HG03175 (cell line): ENCODE data around the gene NUCB1.
A peak's percentile ranks its signal among the peaks of the same experiment; 100 is the strongest.
"Not testable (repeated sequence)": the region's sequence is repeated elsewhere in the genome, so short reads cannot be mapped to it uniquely, and the experiment has no call there.

Experiments used
- ATAC-seq: cut with Tn5 transposase; IDR thresholded peaks from one replicate; pipeline ENCODE4 v1.9.1; 2021; ENCODE audit warnings: mild to moderate bottlenecking, moderate library complexity; ENCODE audit not compliant: unreplicated experiment

The NUCB1 gene

DNA sequence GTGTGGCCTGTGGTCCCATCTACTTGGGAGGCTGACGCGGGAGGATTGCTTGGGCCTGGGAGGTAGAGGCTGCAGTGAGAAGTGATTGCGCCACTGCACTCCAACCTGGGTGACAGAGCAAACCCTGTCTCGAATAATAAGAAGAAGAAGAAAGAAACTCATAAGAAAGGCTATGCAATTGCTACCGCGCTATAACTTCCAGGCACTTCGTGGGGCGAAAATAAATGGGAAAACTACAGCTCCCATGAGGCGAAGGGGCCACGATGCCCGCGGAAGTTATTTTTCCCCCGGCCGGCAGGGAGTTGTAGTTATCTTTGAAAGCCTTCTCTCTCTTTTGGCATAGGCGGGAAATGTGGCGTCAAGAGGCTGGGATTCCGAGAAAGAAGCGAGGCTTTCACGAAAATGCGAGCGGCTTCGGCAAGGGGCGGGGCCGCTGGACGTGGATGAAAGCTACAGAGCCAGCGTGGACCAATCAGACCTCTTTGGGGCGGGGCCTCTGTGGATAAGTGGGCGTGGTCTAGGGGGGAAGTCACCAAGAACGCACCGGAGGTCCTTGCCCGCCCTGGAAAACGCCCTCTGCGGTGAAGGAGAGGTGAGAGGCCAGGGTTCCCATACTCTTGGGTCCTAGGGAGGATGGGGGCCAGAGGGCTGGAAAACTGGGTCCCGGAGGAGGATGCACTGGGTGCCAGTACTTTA, at the start of gene NUCB1:
TSS of gene NUCB1 (plus strand) at position 532 of the 696 bp plus-strand sequence. CDS start 485 bp downstream, outside the sequence.
- ATAC-seq: peak; percentile 90

DNA sequence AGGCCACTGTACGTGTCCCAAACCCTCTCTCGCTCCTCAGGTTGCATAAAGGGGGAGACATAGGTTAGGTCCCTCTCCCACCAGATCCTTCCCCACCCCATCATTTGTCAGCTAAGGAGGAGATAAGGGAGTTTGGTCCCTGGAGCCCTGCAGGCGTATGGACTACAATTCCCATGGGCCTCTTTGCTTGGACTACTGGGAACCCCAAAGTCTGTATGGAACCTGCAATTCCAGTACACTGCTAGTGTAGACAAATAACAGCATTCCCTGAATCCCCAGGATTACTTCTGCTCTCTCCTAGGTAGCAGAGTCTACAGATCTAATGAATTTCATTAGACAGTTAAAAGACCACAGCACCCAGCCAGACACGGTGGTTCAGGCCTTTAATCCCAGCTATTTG, 47.8 kb upstream of the NUCB1 start:
- ATAC-seq: no peak

DNA sequence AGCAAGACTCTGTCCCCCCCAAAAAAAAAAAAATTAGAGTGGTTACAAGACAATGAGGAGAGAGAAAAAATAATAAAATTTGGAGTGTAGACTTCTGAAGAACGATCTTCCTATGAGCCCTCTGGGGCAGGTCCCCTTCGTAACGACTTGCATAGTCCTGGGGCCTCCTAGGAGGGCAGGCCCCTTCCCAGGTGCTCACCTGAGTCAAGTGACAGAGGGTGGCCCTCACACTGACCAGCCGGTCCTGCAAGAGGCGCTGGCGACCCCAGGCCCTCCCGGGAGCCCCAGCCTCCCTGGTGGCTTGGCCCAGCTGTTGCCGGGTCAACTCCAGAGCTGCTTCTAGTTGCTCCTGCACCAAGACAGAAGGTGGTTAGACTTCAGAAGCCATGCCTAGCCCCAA, 46.6 kb upstream of the NUCB1 start:
- no peak for ATAC-seq

DNA sequence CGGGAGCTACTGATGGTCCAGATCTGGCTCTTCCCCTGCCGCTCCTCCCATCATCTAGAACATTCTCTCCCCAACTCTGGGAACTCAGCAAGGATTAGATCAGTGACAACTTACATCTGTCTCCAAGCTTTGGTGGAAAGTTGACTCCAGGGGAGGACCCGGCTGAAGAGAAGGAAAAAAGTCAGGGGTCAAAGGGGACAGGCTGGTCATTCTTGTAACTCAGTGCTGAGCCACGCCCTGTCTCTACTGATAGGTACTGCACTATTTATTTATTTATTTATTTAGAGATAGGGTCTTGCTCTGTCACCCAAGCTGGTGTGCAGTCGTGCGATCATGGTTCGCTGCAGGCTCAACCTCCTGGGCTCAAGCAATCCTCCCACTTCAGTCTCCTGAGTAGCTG, 46.0 kb upstream of the NUCB1 start:
- ATAC-seq: no peak

DNA sequence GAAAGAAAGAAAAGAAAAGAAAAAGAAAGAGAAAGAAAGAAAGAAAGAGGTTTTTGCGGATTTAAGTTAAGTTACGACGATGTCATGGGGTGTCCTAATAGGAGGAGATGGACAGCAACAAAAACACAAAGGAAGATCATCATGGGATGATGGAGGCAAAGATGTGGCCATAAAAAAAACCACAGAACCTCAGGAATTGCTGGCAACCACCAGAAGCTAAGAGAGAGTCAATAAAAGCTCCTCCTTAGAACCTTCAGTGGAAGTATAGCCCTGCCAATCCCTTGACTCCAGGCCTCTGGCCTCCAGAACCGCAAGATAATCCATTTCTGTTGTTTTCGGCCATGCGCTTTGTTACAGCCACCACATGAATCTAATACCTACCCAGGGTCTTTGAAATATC, 43.2 kb upstream of the NUCB1 start:
- no peak for ATAC-seq

DNA sequence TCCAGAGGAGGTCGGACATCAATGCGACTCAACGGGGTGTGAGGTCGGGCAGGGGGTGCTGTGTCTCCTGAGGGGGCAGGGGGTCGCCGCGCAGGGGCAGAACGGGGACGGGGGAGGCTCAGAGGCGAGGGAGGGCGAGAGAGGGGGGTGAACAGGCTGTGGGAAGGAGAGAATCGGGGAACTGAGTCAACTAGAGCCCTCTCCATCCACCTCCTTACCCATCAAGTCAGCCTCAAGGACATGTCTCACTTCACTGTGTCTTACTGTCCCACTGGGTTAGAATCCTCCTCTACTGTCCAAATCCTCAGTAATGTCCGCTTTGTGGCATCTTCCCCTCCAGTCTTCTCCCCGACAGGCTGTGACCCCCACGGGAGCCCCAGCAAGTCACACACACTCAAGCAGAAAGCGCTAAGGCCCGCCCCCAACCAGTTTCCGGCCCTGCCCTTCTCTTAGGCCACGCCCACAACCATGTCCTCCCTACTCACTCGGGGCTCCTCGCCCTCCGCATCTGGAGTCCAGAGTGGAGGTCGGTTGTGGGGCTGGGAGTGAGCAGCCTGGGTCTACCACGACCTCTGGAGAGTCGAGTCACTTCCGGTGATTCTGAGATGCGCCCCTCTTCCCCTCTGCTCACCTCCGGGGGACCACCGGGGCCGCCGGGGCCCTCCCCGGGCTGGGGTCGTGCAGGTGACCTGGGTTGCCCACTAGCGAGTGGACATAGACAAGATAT, 41.0 kb upstream of the NUCB1 start:
- ATAC-seq: no peak

DNA sequence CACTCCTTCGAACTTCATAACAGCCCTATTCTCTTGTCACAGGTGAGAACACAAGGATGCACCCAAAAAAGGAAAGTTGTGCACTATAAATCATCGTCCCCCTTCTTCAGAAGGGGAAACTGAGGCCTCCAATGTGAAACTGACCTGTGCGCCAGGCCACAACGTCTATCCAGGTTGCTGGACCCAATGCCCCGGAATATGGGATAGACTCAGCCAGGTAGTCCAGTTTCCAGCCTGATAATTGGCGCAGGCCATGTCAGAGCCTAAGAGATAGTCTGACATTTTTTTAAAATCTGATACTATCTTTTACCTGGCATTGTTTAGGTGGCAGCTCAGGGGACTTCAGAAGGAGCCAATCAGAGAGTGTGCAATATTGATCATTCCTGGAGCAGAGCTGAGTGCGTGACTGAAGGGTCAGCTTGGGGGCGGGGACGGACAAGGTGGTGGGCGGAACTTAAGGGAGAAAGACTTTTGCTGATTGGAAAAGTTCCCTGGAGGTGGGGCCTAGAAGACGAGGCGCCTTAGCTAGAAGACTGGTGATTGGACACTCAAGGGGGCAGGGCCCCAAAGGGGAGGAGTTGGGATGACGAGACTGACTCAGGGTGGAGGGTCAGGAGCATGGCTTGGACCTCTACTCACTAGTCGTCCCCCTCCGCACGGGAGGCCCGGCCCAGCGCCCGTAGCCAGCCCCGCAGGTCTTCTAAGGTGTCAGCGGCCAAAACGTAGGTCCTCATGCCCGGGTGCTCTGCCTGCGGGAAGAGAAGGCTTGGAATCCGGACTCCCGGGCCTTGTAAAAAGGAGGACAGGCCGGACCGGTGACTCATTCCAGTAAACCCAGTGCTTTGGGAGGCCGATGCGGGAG, 40.2 kb upstream of the NUCB1 start:
- ATAC-seq: no peak

DNA sequence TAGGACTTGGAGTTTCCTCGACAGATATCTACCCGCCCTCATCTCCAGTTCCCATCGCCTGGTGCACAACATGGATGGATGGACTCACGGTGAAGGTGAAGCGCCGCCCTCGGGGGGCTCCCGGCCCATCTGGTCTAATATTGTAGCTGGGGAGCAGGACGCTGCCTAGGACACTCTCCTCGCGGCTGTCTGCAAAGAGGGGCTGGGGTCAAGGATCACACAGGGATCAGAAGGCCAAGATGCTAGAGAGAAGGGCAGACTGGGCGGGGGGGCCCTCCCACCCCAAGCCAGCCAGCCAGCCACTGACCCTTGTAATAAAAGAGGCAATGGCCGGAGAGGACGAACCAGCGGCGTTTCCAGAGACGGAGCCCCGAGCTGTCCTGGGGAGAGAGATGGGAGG, 38.8 kb upstream of the NUCB1 start:
- ATAC-seq: no peak

DNA sequence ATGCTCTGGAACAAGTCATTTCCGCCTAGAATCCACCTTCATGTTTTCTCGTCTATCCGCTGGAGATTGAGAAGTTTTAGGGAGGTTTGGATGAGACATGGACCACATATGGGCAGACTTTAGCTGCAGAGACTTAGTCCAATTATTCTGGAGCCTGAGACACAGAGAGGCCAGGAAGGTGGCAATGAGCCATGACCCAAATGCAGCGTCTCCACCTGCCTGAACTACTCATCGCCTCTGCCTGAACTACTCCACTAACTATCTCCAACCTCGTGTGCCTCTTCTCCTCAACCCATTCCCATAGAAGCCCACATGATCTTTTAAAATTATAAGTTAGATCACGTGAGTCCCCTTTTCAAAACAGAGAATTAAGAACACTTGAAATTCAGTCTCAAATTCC, 37.3 kb upstream of the NUCB1 start:
- no peak for ATAC-seq

DNA sequence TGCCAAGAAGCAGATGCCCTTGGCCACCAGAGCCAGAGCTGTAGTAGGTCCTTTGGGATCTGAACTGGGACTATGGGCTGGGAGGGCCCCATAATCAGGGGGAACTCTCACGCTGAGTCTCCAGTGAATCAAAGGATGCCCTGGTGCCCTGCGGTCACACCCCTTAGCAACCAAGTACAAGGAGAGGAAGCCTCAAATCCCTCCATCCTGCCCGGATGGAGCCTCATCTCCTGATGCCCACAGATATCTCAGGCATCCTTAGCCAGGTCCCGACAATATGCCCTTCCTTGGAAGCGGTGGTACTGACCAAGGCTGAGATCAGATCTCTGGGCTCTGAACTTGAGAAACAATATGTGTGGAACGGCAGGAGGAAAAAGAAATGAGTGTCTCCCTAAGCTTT, 33.4 kb upstream of the NUCB1 start:
- ATAC-seq: no peak

DNA sequence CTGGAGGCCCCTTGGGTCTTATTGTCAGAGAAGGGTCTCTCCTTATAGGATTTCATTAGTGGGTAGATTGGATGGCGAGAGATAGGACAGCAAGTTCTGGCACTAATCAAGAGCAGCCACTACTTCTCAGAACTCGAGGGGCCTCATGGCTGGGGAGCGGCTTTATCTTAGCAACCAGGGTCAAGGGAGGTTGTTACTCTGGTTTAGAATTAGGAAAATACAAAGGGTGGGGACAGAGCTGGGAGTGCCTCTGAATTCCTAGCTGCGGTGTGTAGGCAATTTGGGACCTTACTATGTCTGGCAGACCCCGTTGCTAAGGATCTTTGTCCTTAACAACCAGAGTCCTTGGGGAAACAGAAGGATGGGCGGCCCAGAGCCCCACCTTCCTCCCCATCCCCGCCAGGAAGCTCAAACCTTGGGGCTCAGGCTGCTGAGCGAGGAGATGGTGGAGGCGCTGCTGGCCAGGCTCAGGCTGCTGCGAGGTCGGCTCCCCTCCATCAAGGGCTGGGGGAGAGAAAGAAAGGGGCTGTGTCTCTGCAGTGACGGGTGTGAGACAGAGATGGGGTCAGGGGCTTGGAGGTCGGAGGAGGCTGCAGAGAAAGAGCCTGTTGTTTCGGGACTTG, 32.9 kb upstream of the NUCB1 start:
- ATAC-seq: no peak

DNA sequence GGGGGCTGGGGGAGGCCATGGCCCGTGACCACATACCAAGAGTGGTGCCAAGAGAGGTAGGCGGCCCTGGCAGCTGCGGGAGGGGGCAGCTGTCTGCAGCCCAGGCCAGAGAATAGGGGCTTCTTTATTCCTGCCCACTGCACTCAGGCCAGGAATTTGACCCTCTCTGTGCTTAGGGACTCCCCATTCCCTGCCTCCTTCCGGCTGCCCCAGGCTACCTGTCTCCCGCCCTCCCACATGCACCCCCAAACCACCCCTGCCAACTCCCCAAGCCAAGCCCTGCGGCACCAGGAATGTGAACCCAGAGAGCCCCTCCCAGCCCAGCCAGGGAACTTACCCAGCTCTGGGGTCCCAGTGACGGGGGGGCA, 32.4 kb upstream of the NUCB1 start:
- ATAC-seq: no peak

DNA sequence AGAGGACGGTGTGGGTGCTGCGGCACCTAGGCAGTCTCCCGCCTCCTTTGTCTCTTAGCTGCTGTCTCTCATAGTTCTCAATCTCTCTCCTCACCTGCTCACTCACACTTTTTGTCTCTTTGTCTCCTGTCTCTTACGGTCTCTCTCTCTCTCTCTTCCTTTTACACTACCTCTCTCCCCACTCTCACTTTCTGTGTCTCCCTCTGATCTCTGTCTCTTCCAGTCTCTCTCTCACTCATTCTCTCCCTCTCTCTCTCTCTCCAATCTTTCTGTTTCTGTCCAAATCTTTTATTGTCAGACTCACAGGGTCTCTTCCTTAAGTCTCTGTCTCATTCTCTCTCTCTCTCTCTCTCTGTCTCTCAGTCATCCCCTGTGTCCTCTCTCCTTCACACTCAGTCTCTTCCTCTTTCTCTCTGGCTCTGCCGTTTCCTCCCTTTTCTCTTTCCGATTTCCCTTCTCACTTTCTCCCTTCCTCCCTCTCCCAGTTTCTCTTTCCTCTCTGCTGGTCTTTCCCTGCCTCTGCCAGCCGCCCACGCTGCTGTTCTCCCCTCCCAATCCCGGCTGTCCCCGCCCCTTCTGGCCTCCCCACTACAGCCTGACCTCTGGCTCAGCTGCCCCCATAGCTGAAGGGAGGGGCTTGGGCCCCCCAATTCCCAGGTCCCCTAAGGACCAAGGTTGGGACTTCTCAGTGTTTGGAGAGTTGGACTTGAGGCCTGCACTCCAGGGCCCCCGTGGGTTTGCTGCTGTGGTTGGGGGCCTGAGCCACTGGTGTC, 31.8 kb upstream of the NUCB1 start, which contains the start of gene PLEKHA4:
TSS of gene PLEKHA4 (minus strand) at position 504 of the 773 bp plus-strand sequence. CDS start 997 bp downstream, outside the sequence.
- no peak for ATAC-seq

DNA sequence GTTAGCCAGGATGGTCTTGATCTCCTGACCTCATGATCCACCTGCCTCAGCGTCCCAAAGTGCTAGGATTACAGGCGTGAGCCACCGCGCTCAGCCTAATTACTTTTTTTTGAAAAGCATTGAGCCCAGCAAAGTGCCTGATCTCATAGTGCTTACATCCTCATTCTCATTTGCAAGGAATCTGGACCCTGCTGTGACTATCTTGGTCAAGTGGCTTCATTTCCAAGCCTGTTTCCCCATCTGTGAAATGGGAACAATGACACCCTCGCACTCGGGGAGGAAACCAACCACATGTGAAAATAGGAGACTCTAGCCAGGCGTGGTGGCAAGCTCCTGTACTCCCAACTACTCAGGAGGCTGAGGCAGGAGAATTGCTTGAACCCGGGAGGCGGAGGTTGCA, 30.1 kb upstream of the NUCB1 start:
- ATAC-seq: no peak

DNA sequence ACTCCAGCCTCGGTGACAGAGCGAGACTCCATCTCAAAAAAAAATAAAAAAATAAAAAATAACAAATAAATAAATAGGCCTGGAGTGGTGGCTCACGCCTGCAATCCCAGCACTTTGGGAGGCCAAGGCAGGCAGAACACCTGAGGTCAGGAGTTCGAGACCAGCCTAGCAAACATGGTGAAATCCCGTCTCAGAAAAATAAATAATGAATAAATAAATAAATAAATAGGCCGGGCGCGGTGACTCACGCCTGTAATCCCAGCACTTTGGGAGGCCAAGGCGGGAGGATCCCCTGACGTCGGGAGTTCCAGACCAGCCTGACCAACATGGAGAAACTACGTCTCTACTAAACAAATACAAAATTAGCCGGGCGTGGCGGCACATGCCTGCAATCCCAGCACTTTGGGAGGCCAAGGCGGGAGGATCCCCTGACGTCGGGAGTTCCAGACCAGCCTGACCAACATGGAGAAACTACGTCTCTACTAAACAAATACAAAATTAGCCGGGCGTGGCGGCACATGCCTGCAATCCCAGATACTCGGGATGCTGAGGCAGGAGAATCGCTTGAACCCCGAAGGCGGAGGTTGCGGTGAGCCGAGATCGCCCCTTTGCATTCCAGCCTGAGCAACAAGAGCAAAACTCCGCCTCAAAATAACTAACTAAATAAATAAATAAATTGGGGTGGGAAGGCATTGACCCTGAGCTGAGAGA, 28.5 kb upstream of the NUCB1 start:
- ATAC-seq: not testable (repeated sequence)

DNA sequence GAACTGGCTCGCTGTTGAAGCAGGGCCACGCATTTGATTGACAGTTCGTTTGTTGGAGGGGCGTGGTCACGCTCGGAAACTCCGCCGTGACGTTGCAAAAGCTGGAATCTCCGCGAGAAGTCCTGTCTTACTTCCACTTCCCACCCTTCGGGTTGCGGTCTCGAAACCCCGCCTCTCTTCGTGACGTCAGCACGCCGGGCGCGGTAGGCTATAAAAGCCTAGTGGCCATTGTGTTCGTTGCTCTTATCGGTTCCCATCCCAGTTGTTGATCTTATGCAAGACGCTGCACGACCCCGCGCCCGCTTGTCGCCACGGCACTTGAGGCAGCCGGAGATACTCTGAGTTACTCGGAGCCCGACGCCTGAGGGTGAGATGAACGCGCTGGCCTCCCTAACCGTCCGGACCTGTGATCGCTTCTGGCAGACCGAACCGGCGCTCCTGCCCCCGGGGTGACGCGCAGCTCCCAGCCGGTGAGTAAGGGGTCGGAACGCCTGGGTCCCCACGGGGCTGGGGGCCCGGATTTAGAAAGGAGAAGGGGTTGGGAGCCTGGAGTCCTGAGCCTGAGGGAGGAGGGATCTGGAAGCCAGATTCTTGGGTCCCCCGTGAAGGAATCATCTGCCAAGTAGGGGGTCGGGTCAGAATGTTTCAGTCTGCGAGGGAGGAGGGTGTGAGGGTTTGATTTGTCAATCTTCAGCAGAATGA, 27.8 kb upstream of the NUCB1 start, which contains the start of gene PPP1R15A:
TSS of gene PPP1R15A (plus strand) at position 240 of the 702 bp plus-strand sequence. CDS start 813 bp downstream, outside the sequence.
- peak; percentile 42 for ATAC-seq

DNA sequence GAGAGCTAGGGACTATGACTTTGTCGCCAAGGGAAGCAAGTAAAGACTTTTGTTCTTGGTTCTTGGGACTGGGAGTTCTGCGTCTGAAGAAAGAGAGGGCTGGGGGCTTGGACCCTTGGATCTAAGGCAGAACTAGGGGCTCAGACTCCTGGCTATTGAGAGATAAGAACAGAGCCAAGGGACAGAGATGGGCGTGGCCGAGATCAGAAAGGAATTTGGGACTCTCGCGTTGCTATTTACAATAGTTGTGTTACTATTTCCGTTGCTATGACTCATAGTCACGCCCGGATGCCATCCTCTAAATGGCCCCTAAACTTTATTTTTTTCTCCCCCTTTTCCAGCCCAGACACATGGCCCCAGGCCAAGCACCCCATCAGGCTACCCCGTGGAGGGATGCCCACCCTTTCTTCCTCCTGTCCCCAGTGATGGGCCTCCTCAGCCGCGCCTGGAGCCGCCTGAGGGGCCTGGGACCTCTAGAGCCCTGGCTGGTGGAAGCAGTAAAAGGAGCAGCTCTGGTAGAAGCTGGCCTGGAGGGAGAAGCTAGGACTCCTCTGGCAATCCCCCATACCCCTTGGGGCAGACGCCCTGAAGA, 27.1 kb upstream of the NUCB1 start:
- no peak for ATAC-seq

DNA sequence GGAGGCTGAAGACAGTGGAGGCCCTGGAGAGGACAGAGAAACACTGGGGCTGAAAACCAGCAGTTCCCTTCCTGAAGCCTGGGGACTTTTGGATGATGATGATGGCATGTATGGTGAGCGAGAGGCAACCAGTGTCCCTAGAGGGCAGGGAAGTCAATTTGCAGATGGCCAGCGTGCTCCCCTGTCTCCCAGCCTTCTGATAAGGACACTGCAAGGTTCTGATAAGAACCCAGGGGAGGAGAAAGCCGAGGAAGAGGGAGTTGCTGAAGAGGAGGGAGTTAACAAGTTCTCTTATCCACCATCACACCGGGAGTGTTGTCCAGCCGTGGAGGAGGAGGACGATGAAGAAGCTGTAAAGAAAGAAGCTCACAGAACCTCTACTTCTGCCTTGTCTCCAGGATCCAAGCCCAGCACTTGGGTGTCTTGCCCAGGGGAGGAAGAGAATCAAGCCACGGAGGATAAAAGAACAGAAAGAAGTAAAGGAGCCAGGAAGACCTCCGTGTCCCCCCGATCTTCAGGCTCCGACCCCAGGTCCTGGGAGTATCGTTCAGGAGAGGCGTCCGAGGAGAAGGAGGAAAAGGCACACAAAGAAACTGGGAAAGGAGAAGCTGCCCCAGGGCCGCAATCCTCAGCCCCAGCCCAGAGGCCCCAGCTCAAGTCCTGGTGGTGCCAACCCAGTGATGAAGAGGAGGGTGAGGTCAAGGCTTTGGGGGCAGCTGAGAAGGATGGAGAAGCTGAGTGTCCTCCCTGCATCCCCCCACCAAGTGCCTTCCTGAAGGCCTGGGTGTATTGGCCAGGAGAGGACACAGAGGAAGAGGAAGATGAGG, 26.4 kb upstream of the NUCB1 start:
- no peak for ATAC-seq
